Transverse colon (tissue), 4 donors: ENCODE data around the gene ARPC1B. TPM values are rescaled to one million over a fixed set of nuclear protein-coding genes. Genes with fewer than 3 reads are reported as not detected.
A peak's percentile ranks its signal among the peaks of the same experiment; 100 is the strongest.

ENCODE experiments used
- DNase-seq: peaks from one replicate; pipeline ENCODE4 v3.0.0-alpha.2; 2019
- H3K27ac ChIP-seq, 4 donors: fragments of 200-600 bp; sonication (generic); 2 replicates each; pipeline ENCODE4 v1.5.1; 2016 to 2018; ENCODE audit warnings: inconsistent platforms in 4 of 4
- H3K27me3 ChIP-seq: fragments of 200-600 bp; sonication (generic); 2 replicates; pipeline ENCODE4 v1.5.1; 2017; ENCODE audit warnings: inconsistent platforms
- H3K36me3 ChIP-seq, 4 donors: fragments of 200-600 bp; sonication (generic); 2 replicates each; pipeline ENCODE4 v1.5.1; 2017 to 2019; ENCODE audit warnings: inconsistent platforms in 4 of 4
- H3K4me1 ChIP-seq, 4 donors: fragments of 200-600 bp; sonication (generic); 2 replicates each; pipeline ENCODE4 v1.5.1; 2017 to 2020; ENCODE audit warnings: inconsistent platforms in 4 of 4
- H3K4me3 ChIP-seq, 4 donors: fragments of 200-600 bp; sonication (generic); 1 replicate in 1 of 4; 2 replicates in 3 of 4; pipeline versions ENCODE4 v1.5.1 to v1.6.1; 2017 to 2019; ENCODE audit warnings: inconsistent platforms in 4 of 4
- H3K9me3 ChIP-seq, 2 donors: fragments of 200-600 bp; sonication (generic); 2 replicates each; pipeline ENCODE4 v1.5.1; 2017 to 2019; ENCODE audit warnings: inconsistent platforms in 2 of 2
- CTCF ChIP-seq, 5 experiments: fragments of 200-600 bp in 3 of 5; fragments of 450-650 bp in 2 of 5; sonication (generic) in 3 of 5; IDR thresholded peaks; 1 replicate in 2 of 5; 2 replicates in 3 of 5; pipeline ENCODE4 v1.5.1; 2016 to 2017; ENCODE audit warnings: antibody characterized with exemption in 5 of 5, inconsistent platforms in 3 of 5, mild to moderate bottlenecking in 2 of 5, moderate library complexity in 1 of 5
- EP300 ChIP-seq: sonication (generic); formaldehyde crosslinking; IDR thresholded peaks from one replicate; pipeline ENCODE4 v1.6.1; 2017; ENCODE audit warnings: antibody characterized with exemption, low read depth
- POLR2A ChIP-seq: fragments of 450-650 bp; IDR thresholded peaks from one replicate; pipeline ENCODE4 v1.6.1; 2016; ENCODE audit warnings: antibody characterized with exemption, mild to moderate bottlenecking, moderate library complexity
- POLR2AphosphoS5 ChIP-seq, 3 donors: sonication (generic); formaldehyde crosslinking; IDR thresholded peaks; one replicate each; pipeline ENCODE4 v1.6.1; 2016; ENCODE audit warnings: antibody characterized with exemption in 3 of 3
- WGBS, 2 donors: methylation state at CpG; one replicate each; pipeline ENCODE4 v1.1.5; 2018; ENCODE audit warnings: low coverage in 1 of 2; 5-methylcytosine and 5-hydroxymethylcytosine counted together
- in situ Hi-C, 4 donors: fragments of 200-750 bp; cut with MboI; loops; one replicate each; pipeline versions ENCODE4 v1.15.0 to v1.15.1; 2017; ENCODE audit warnings: low sequenced_read_pairs in 3 of 4, low pct_ligation_motif_present in 1 of 4, low pct_unique_long_range_greater_than_20kb in 1 of 4
- intact Hi-C: fragments of 100-400 bp; cut with DNase I; formaldehyde crosslinking; loops from one replicate; pipeline ENCODE4 v1.15.1; 2023; ENCODE audit warnings: low total_unique reads
- total RNA-seq, 4 donors: library from RNA; depleted of rRNA; stranded (reverse); fragments of >200 nt; gene quantifications; one replicate each; pipeline ENCODE4 v1.1.0, GENCODE V29; 2016

Gene ARPC1B
- total RNA-seq, 4 donors from 2014 or later, result 138 to 346 (median 186) TPM

- Histone ChIP-seq H3K27me3 (no peaks in the 10 kb centered on the region), H3K36me3 (peaks cover 0 to 29% (median 11%) of the 10 kb centered on the region in 4 donors), H3K9me3 (no peaks in the 10 kb centered on the region), H3K4me1 (peaks cover 17 to 19% (median 17%) of the 10 kb centered on the region in 4 donors), H3K4me3 (peak overlapping the region; percentile 45 to 59 (median 49)), H3K27ac (peak overlapping the region; percentile 72 to 84 (median 82))
- DNase-seq, result peak; percentile 91
- TF ChIP-seq CTCF (IDR thresholded peaks at IDR 0.05), result no peak
- no peak for TF ChIP-seq EP300
- TF ChIP-seq POLR2AphosphoS5 (IDR thresholded peaks at IDR 0.05), result peak; percentile 54 to 75 (median 71)
- TF ChIP-seq POLR2A, result peak; percentile 50
- 10% methylated on average over 46 of the region's 68 CpGs; no CpG with 5 or more reads in 1 of the 2 donors for WGBS, 2 donors
- intact Hi-C loops (no loop called here), in situ Hi-C loops (no loop called here)
Observed at GRCh38 chr7:99392659-99393354, 18.3 kb downstream of the ARPC1B start.

DNA sequence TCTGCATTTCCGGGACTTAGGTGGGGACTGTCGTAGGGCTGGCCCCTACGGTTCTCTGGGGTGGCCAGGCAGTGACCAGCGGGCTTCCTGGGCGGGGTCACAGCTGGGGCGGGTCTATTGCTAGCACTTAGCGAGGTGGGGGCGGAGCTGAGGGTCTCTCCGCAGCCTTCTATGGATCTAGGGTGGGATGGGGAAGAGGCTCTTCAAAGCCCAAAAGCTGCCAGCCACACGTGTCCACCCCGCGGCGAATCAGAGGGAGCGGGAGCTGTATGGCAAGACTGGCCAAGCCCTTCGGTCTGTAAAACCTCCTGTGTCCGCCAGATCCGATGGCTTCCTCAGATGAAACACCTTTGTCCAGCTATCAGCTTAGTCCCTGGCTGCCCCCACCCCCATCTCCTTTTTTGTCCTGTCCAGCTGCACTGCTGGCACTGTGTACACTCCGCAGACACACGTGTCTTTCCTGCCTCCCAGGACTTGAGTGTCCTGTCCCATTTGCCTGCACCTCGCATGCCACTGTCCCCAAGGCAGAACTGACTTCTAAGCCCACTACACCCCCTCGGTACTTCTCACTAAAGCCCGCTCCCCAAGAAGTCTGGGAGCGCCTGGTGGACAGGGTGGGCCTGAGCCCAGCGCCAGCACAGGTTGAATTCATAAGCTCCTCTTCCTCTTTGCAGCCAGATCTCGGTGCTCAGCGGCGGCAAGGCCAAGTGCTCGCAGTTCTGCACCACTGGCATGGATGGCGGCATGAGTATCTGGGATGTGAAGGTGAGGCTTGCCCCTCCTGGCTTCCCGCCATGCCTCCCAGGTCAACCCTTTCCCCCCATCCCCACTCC is 19.0 kb downstream of the ARPC1B start:
- H3K4me3 ChIP-seq, result peak overlapping the region; percentile 45 to 59 (median 49)
- peak overlapping the region; percentile 72 to 84 (median 82) for H3K27ac ChIP-seq
- intact Hi-C loops, result no loop called here
- no peaks in the 10 kb centered on the region for H3K9me3 ChIP-seq
- H3K4me1 ChIP-seq, result peaks cover 17 to 19% (median 17%) of the 10 kb centered on the region in 4 donors
- TF ChIP-seq CTCF (IDR thresholded peaks at IDR 0.05), result no peak
- no peak for TF ChIP-seq POLR2A
- no peak for TF ChIP-seq EP300
- no peak for TF ChIP-seq POLR2AphosphoS5 (IDR thresholded peaks at IDR 0.05)
- no peak for DNase-seq
- in situ Hi-C loops, result no loop called here
- 17 to 54% methylated on average over 10 to 29 of the region's 30 CpGs for WGBS, 2 donors
- no peaks in the 10 kb centered on the region for H3K27me3 ChIP-seq
- peaks cover 0 to 27% (median 12%) of the 10 kb centered on the region in 4 donors for H3K36me3 ChIP-seq

GRCh38 chr7:99394188-99394502 is 19.6 kb downstream of the ARPC1B start:
- intact Hi-C loops (no loop called here), in situ Hi-C loops (no loop called here)
- H3K27me3 ChIP-seq, result no peaks in the 10 kb centered on the region
- H3K4me3 ChIP-seq, result no peak overlapping the region
- no peak for DNase-seq
- H3K36me3 ChIP-seq, result peaks cover 0 to 27% (median 12%) of the 10 kb centered on the region in 4 donors
- 93% methylated on average over 4 of the region's 4 CpGs; no CpG with 5 or more reads in 1 of the 2 donors for WGBS, 2 donors
- no peaks in the 10 kb centered on the region for H3K9me3 ChIP-seq
- H3K4me1 ChIP-seq, result peaks cover 17 to 19% (median 17%) of the 10 kb centered on the region in 4 donors
- TF ChIP-seq POLR2AphosphoS5 (IDR thresholded peaks at IDR 0.05) (no peak), POLR2A (no peak), EP300 (no peak), CTCF (IDR thresholded peaks at IDR 0.05) (no peak)
- peak overlapping the region in 1 of 4 donors; percentile 83 for H3K27ac ChIP-seq

DNA sequence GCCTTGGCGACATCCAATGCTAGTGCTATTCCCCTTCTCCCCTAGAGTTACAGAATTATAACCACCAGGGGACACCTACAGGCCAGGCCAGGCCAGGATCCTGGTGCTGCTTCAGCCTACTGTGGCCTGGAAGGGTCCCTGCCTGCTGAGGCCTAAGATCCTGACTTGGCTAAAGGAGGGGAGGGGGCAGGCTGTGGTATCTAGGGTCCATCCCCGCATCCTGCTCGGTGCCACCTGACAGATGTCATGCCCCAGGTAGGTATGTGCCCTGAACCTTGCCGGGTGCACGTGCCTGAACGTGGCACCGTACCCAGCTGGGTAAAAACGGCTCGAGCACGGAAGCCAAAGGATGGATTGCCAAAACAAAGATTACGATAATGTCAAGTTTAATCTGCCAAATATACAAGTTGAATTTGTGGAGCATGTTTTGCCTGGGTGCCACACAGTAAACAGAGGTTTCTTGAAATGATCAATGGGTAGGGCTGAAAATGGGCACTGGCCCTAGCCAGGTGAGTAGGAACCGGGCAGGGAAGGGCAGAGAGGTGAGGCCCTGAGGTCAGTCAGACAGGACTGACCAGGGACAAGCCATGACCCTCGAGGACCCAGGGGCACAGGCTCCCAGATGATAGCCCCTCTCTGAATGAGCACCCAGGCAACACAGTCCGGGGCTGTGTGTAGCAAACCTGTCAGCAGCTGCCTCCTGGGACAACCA is 21.2 kb downstream of the ARPC1B start:
- H3K27me3 ChIP-seq, result no peaks in the 10 kb centered on the region
- H3K9me3 ChIP-seq, result no peaks in the 10 kb centered on the region
- peaks cover 17 to 19% (median 17%) of the 10 kb centered on the region in 4 donors for H3K4me1 ChIP-seq
- no peak overlapping the region for H3K4me3 ChIP-seq
- 69 to 88% methylated on average over 3 to 14 of the region's 14 CpGs for WGBS, 2 donors
- H3K27ac ChIP-seq, result no peak overlapping the region
- in situ Hi-C loops (no loop called here), intact Hi-C loops (no loop called here)
- peaks cover 0 to 25% (median 8%) of the 10 kb centered on the region in 4 donors for H3K36me3 ChIP-seq
- DNase-seq, result no peak
- TF ChIP-seq POLR2AphosphoS5 (IDR thresholded peaks at IDR 0.05) (no peak), EP300 (no peak), CTCF (IDR thresholded peaks at IDR 0.05) (no peak), POLR2A (no peak)
